ENCODE data around the gene CARD11.
"Not testable (repeated sequence)": the region's sequence is repeated elsewhere in the genome, so short reads cannot be mapped to it uniquely, and the experiment has no call there.

CARD11 gene

GRCh38 chr7:2964208-2964607, 79.5 kb downstream of the CARD11 start:
- DNase-seq (ENCODE audit: low read depth in 2 of 2): no peak

DNA sequence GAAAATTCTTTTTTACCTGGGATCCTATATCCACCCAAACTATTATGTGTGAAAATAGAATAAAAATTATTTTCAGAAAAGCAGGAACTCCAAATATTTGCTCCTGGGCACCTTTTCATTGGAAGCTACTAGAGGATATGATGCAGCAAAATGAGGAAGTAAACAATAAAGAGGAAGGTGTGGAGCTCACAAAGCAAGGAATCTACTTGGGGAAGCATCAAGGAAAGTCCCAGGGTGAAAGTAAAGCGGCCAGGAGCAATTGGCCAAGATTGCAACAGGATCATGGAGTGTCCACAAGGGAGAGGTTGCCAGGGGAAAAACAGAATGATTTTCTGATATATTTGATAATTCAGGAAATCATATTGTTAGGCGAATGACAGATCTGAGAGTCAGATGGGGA, 80.8 kb downstream of the CARD11 start:
- DNase-seq (ENCODE audit: low read depth in 2 of 2): no peak

DNA sequence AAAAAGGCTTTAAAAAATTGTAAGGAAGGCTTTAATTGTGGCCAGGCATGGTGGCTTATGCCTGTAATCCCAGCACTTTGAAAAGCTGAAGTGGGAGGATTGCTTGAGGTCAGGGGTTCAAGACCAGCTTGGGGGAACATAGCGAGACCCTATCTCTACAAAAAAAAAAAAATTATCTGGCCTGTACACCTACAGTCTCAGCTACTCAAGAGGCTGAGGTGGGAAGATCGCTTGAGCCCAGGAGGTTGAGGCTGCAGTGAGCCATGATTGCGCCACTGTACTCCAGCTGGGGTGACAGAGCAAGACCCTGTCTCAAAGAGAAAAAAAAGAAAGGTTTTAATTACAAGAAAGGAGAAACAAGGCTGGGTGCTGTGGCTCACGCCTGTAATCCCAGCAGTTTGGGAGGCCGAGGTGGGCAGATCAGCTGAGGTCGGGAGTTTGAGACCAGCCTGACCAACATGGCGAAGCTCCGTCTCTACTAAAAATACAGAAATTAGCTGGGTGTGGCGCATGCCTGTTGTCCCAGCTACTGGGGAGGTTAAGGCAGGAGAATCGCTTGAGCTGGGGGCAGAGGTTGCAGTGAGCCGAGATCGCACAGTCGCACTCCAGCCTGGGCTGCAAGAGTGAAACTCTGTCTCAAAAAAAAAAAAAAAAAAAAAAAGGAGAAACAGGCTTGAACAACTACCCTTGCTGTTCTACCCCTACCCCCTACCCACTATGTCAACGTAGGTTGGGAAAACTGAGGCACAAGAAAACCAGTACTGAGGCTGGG, 83.7 kb downstream of the CARD11 start:
- no peak for DNase-seq (ENCODE audit: low read depth in 2 of 2)

DNA sequence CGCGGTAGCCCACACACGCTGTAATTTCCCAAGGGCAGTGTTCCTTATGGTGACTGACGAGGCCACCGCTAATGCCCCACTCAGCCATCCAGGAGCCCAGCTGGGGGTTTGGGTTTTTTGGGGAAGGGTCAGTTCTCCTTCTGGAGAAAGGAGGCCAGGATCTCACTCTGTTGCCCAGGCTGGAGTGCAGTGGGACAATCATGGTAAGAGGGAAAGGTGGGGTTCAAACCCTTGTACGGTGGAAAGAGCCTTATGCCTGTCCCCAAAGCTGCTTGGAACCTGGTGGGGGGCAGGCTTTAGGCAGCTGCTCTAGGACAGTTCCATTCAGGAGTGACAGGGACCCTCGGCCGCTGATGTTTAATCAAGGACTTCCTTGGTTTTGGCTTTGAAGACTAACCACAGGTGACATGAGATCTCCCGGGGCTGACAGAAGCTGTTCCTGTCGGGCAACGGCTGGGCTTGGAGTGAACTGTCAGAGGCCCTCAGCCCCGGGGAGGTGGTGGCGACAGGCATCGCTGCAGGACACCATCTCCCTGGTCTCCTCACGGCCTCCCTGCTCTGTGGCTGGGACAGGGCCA, 84.5 kb downstream of the CARD11 start:
- no peak for DNase-seq (ENCODE audit: low read depth in 2 of 2)

DNA sequence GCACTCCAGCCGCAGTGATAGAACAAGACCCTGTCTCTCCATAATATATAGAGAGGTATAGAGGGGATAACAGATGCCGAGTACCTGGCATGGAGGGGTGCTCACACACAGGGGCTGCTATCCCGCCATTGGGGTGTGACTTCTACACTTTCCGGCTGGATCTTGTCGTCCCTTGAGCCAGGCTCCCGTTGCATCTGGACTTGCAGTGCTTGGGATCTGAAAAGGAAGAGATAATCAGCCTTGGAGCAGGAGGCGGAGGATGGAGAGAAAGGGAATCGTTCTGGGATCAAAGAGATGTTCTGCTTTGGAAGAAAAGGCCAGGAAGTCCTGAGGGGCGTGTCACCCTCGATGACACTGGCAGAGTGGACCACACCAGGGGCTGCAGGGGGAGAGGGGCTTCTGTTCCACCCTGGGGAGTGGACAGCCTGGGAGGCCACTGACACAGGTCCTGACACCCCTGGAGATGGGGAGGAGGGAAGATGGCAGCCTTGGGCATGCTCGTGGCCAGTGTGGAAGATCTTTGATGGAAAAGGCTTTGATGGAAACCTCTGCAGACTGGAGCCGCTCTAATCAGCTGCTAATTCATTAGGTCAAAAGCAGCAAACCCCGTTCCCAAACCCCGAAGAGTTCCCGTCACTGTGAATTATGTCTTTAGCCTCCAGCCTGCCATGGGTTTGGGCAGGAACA, 85.1 kb downstream of the CARD11 start:
- no peak for DNase-seq (ENCODE audit: low read depth in 2 of 2)

GRCh38 chr7:2957369-2957727, 86.3 kb downstream of the CARD11 start:
- not testable (repeated sequence) for DNase-seq (ENCODE audit: low read depth in 2 of 2)

DNA sequence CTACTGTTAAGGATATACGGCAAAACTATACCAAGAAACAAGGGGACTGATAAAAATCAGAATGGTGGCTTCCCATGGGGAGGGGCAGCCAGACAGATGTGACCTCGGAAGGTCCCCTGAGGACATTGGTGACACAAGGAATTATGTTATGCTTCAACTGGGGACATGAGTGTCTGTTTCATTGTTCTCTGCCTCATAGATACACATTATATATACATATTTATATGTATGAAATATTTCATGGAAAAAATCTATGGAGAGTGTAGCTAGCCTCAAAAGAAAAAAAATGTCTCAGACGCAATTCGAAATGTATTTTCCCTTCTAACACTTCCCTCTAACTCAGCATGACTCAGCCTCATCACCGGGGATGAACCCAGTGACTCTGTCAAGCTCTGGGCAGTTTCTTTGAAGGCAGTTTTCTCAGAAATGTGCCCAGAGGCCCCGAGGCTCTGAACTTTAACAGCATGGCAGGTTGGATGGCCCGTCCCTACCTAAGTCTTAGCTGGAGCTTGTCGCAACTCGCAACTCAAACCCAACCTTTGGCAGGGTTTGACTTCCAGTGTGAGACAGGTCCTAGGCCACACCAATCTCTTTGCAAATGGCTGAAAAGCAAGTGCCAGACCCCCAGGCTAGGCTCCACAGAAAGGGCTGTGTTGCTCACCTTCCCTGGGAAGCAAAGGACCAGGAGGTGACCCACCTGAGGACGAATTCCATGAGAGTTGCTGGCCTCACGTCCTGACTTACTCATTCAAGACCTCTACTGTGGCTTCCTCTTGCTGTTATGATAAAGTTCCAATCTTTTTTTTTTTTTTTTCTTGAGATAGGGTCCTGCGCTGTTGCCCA, 86.9 kb downstream of the CARD11 start:
- no peak for DNase-seq (ENCODE audit: low read depth in 2 of 2)

GRCh38 chr7:2956076-2956475, 87.6 kb downstream of the CARD11 start:
- DNase-seq (ENCODE audit: low read depth in 2 of 2): no peak

GRCh38 chr7:2955269-2955668, 88.4 kb downstream of the CARD11 start:
- no peak for DNase-seq (ENCODE audit: low read depth in 2 of 2)

GRCh38 chr7:2954433-2954853, 89.2 kb downstream of the CARD11 start:
- no peak for DNase-seq (ENCODE audit: low read depth in 2 of 2)

GRCh38 chr7:2953588-2954407, 89.9 kb downstream of the CARD11 start:
- DNase-seq (ENCODE audit: low read depth in 2 of 2): no peak

GRCh38 chr7:2953099-2953498, 90.6 kb downstream of the CARD11 start:
- no peak for DNase-seq (ENCODE audit: low read depth in 2 of 2)

GRCh38 chr7:2952316-2952715, 91.4 kb downstream of the CARD11 start:
- no peak for DNase-seq (ENCODE audit: low read depth in 2 of 2)

DNA sequence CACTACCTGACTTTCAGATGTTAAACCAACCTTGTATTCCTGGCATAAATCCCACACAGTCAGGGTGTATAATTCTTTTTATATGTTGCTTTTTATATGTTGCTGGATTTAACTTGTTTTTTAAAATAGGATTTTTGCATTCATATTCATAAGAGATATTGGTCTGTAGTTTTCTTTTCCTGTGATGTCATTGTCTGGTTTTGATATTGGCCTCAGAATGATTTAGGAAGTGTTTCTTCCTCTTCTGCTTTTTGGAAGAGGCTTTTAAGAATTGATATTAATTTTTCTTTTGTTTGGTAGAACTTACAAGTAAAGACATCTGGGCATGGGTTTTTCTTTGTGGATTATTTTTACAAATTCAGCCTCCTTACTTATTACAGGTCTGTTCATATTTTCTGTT, 93.1 kb downstream of the CARD11 start:
- DNase-seq (ENCODE audit: low read depth in 2 of 2): no peak

DNA sequence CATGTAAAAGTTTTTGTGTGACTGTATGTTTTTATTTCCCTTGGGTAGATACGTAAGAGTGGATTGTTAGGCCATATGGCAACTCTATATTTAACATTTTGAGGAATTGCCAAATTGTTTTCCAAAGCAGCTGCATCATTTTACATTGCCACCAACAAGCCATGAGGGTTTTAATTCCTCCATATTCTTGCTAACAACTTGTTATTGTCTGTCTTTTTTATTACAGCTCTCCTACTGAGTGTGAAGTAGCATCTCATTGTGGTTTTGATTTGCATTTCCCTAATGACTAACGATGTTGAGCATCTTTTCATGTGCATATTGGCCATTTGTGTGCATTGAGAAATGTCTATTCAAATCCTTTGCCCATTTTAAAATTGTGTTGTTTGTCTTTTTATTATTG, 94.9 kb downstream of the CARD11 start:
- DNase-seq (ENCODE audit: low read depth in 2 of 2): no peak

DNA sequence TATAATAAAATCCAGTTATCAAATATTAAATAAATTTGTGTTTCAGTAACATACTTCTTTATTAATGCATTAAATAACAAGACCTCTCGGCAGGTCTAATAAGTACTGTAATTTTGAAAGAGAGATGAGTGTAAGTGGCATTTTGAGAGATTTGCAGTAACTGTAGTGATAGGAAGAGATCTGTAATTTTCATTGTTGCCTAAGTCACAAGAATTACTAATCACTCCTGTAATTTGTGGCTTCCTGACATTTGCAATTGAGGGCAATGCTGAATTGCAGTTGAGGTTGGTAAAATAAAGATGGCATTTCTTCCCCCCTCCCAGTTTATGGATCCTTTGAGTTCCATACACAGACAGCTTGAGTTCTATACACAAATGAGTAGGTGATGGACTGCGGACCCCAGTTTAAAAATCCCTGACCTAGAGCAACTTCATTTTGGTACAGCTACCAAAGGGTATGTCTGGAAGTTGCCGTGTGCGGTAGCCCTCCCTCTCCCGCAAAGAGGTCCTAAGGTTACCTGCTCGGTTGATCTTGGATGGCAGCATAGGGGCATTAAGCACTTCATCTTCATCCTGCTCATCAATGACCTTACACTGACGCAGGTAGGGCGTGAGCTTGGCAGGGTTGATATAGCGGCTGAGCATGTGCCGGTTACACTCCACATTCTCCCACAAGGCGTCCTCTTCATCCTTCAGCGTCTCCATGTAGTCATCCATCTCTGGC, 96.4 kb downstream of the CARD11 start:
- DNase-seq (ENCODE audit: low read depth in 2 of 2): no peak

GRCh38 chr7:2945171-2945570, 98.5 kb downstream of the CARD11 start:
- DNase-seq (ENCODE audit: low read depth in 2 of 2): no peak

DNA sequence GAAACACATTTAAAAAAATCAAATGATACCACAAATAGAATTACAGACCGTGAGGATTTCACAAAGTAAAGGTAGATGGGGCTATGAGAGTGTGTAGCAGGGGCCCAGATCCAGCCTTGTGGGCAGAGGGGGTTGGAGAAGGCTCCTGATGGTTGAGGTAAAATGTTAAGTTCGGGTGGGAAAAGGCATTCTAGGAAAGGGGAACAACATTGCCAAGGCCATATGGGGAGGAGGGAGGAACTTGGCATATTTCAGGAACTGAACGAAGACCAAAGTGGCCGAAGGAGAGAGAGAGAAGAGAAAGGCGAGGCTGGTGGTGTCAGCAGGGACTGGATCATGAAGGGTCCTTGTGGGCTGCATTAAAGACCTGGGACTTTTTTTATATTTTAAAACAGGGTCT, 98.9 kb downstream of the CARD11 start:
- no peak for DNase-seq (ENCODE audit: low read depth in 2 of 2)

DNA sequence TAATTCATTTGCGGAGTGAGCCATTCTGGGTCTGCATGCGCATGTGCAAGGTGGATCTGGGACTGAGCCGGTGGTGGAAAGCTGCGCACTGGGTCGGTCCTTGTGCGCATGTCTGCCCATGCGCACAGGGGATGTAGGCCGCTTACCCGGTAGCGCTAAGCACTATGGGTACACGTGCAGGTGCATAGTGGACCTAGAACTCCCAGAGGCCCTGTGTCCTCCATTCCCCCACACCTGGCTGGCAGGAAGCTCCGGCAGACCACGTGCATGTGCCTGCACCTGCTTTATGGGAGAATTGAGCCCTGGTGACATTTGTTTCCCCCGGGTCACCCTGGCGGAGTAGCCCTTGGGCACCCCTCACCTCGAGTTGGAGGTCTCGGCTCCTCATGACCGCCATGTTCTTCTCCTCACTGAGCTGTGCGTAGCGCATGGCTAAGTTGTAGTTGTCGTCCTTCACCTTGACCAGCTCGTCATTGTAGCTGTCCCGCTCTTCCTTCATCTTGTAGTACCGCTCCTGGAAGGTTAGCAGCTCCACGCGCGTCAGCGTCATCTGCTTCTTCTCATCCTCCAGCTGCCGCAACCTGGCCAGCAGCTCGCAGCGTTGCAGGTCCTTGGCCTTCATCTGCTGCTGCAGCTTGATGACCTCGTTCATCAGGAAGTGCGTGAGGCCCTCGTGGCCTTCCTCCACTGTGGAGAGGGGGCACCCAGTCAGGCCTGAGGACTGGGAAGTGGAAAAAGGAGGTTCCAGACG, 99.6 kb downstream of the CARD11 start:
- no peak for DNase-seq (ENCODE audit: low read depth in 2 of 2)

Measured in stimulated activated CD4-positive, alpha-beta T cell treated with anti-CD3 and anti-CD28 coated beads, Interleukin-1b, Interleukin-23, amount 100 ng/mL, for 1 hour (primary cell).